T-helper 2 cell (primary cell): ENCODE data around the gene MINAR2.

Source experiments
- DNase-seq, 5 experiments: peaks; one replicate each; pipeline versions ENCODE4 v3.0.0 to v3.0.0-alpha.2; 2012 to 2022

Gene MINAR2

DNA sequence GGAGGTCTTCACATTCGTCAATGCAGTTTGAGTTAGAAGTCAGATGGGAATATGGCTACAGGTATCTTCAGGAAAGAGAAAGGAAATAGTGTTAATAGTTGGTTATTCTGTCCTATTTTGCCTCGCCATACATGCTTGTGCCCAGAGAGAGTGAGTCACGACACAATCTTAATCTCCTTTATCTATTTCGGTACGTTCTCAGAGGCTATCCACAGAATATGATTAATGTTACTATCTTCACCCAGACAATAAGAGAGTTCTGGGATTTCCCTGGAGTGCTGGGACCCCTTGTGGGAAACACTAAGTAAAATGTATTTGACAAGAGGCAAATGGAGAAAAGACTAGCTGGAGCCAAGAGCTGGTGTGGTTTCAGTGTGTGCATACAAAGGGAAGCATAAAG lies 25.5 kb downstream of the MINAR2 start:
- DNase-seq = no peak

DNA sequence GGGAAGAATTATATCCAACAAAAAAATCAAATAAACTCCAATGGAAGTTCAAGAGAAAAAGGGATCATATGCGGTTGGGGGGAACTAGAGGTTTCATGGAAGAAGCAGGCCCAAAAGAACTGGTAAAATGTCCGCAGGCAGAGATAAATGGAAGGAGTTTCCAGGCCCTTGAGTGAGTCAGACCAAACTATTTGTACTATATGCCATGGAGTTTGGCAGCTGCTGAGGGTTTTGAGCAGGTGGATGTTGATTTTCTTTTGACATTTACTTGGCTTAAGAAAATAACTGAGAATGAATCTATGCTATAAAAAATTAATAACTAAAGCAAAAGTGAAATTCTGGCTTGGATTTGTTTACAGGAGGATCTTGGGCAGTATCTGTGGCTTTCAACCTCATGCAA lies 33.7 kb downstream of the MINAR2 start:
- no peak for DNase-seq

DNA sequence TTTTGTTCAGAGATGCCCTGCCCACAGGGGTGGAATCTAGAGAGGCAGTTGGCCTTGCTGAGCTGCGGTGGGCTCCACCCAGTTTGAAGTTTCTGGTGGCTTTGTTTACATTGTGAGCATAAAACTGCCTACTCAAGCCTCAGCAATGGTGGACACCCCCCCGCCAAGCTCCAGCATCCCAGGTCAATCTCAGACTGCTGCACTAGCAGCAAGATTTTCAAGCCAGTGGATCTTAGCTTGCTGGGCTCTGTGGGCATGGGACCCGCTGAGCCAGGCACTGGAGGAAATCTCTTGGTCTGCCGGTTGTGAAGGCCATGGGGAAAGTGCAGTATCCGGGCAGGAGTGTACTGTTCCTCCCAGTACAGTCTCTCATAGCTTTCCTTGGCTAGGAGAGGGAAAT lies 55.5 kb downstream of the MINAR2 start:
- DNase-seq = no peak

DNA sequence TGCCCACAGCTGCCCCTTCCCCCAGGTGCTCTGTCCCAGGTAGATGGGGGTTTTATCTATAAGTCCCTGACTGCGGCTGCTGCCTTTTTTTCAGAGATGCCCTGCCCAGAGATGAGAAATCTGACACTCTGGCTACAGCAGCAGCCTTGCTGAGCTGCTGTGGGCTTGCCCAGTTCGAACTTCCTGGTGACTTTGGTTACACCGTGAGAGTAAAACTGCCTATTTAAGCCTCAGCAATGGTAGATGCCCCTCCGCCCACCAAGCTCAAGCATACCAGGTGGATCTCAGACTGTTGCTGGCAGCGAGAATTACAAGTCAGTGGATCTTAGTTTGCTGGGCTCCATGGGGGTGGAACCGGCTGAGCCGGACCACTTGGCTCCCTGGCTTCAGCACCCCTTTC lies 56.8 kb downstream of the MINAR2 start:
- no peak for DNase-seq

DNA sequence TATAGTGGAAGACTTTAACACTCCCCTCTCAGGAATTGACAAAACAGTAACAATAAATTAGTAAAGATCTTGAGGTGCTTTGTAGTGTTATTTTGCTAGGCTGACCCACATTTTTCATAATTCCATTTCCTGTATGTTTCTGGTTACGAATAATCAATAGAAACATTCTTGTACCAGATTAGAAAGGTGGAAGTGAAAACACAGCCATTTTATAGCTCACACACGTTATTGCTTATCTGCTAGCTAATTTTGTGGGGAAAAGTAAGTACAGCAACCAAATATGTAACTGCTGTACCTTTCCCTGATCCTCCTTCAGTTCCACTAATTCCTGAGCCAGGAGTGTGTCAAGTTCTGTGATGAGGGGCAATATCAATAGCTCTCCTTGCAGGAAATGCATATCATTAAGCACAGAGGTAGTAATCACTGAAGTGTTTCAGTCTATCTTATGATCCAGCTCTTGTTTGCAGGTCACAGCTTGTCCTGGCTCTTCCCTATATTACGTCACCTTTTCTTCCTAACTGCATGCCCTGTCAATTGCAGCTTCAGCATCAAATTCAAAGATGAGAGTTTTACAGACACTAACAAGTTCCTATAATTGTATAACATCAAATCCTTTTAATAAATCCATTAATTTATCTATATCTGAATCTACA lies 59.4 kb downstream of the MINAR2 start:
- no peak for DNase-seq
